HepG2 (cell line): Measurements from ENCODE around the gene NDUFS2.

Experiments
- DPF2 ChIP-seq: sonication (generic); formaldehyde crosslinking; IDR thresholded peaks from 2 replicates; pipeline ENCODE4 v1.4.0; 2020; ENCODE audit warnings: mild to moderate bottlenecking, low read depth, missing genetic modification reagents, borderline replicate concordance
- ELF1 ChIP-seq: sonication (generic); formaldehyde crosslinking; IDR thresholded peaks from 2 replicates; pipeline ENCODE4 v1.4.0; 2020; ENCODE audit warnings: missing genetic modification reagents
- EP300 ChIP-seq, 3 experiments: sonication (generic) in 1 of 3; formaldehyde crosslinking in 1 of 3; IDR thresholded peaks; 2 replicates each; pipeline versions ENCODE4 v1.5.1 to v1.6.1; 2011 to 2020; ENCODE audit warnings: low read depth in 2 of 3, low read length in 2 of 3, borderline replicate concordance in 1 of 3, improper control_type of control experiment in 1 of 3, mild to moderate bottlenecking in 1 of 3, missing genetic modification reagents in 1 of 3, moderate library complexity in 1 of 3
- FOXA1 ChIP-seq, 2 experiments: fragments of 450-650 bp in 1 of 2; sonication (generic) in 1 of 2; formaldehyde crosslinking in 1 of 2; IDR thresholded peaks; 2 replicates each; pipeline versions ENCODE4 v1.4.0 to v1.6.1; 2016 to 2020; ENCODE audit warnings: missing genetic modification reagents in 1 of 2
- FOXJ3 ChIP-seq: sonication (generic); formaldehyde crosslinking; IDR thresholded peaks from 2 replicates; pipeline ENCODE4 v1.4.0; 2020; ENCODE audit warnings: missing genetic modification reagents, mild to moderate bottlenecking, borderline replicate concordance
- FOXM1 ChIP-seq: sonication (generic); formaldehyde crosslinking; IDR thresholded peaks from 2 replicates; pipeline ENCODE4 v1.5.0; 2020; ENCODE audit warnings: missing genetic modification reagents
- MEIS1 ChIP-seq: sonication (generic); formaldehyde crosslinking; IDR thresholded peaks from 2 replicates; pipeline ENCODE4 v1.9.0; 2021; ENCODE audit warnings: mild to moderate bottlenecking, missing genetic modification reagents, moderate library complexity, borderline replicate concordance
- POLR2AphosphoS5 ChIP-seq: IDR thresholded peaks from 2 replicates; pipeline ENCODE4 v1.6.1; 2012; ENCODE audit warnings: low read depth, low read length
- ZNF546 ChIP-seq: sonication (generic); formaldehyde crosslinking; conservative IDR thresholded peaks from 2 replicates; pipeline ENCODE4 v1.8.1; 2023; ENCODE audit warnings: mild to moderate bottlenecking, missing genetic modification reagents
- ZNF589 ChIP-seq: sonication (generic); formaldehyde crosslinking; conservative IDR thresholded peaks from 2 replicates; pipeline ENCODE4 v1.8.0; 2022; ENCODE audit warnings: mild to moderate bottlenecking, moderate library complexity, missing genetic modification reagents
- TF ChIP-seq, protein P1 (sequence below): sonication (generic); formaldehyde crosslinking; IDR thresholded peaks from 2 replicates; pipeline ENCODE4 v1.4.0; 2020; ENCODE audit warnings: missing genetic modification reagents
- TF ChIP-seq, protein P2 (sequence below): sonication (generic); formaldehyde crosslinking; IDR thresholded peaks from 2 replicates; pipeline ENCODE4 v1.8.0; 2022; ENCODE audit warnings: mild to moderate bottlenecking, missing genetic modification reagents
- TF ChIP-seq, protein P3 (sequence below), 2 experiments: sonication (generic) in 1 of 2; formaldehyde crosslinking in 1 of 2; IDR thresholded peaks; 2 replicates each; pipeline versions ENCODE4 v1.5.1 to v1.6.1; 2011 to 2020; ENCODE audit warnings: borderline replicate concordance in 1 of 2, low read depth in 1 of 2, low read length in 1 of 2, mild to moderate bottlenecking in 1 of 2, missing genetic modification reagents in 1 of 2, moderate library complexity in 1 of 2

DNA sequence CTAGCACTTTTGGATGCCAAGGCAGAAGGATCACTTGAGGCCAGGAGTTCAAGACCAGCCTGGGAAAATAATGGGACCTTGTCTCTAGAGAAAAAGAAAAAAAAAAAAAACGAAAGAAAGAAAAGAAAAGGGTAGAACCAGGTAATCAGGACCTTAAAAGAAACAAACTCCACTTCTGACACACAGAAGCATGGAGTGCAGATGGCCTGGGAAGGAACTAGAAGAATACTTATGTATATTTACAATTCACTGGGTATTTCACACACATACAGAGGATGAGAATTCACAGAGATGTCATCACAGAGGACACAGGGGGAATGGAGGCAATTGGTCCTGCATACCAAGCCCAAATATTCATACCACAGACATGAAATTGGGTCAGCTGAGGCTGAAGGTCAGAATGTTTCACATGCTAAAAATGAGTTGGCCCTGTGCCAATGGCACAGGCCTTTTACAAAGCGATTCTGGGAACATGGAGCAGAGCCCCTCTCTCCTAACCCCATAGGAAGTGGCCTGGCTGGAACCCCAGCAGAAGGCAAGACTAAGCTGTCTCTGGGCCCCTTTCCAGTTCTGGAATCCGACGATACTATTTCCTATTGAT, 29.3 kb upstream of the NDUFS2 start:
- TF ChIP-seq DPF2 (CRISPR knock-in tag) (no peak), FOXA1 (IDR thresholded peaks at IDR 0.05) (no peak), FOXA1 (CRISPR knock-in tag; IDR thresholded peaks at IDR 0.05) (no peak), FOXM1 (CRISPR knock-in tag) (no peak), EP300 (IDR thresholded peaks at IDR 0.05; ENCODE audit: low read depth in 2 of 2, low read length in 2 of 2) (no peak), EP300 (CRISPR knock-in tag; IDR thresholded peaks at IDR 0.05; ENCODE audit: borderline replicate concordance) (no peak), POLR2AphosphoS5 (no peak), ZNF589 (CRISPR knock-in tag) (no peak), MEIS1 (CRISPR knock-in tag) (no peak), FOXJ3 (CRISPR knock-in tag) (no peak), ZNF546 (no peak), ELF1 (CRISPR knock-in tag) (no peak)
- TF ChIP-seq, protein P1, sequence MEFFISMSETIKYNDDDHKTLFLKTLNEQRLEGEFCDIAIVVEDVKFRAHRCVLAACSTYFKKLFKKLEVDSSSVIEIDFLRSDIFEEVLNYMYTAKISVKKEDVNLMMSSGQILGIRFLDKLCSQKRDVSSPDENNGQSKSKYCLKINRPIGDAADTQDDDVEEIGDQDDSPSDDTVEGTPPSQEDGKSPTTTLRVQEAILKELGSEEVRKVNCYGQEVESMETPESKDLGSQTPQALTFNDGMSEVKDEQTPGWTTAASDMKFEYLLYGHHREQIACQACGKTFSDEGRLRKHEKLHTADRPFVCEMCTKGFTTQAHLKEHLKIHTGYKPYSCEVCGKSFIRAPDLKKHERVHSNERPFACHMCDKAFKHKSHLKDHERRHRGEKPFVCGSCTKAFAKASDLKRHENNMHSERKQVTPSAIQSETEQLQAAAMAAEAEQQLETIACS, result no peak
- TF ChIP-seq, protein P2, sequence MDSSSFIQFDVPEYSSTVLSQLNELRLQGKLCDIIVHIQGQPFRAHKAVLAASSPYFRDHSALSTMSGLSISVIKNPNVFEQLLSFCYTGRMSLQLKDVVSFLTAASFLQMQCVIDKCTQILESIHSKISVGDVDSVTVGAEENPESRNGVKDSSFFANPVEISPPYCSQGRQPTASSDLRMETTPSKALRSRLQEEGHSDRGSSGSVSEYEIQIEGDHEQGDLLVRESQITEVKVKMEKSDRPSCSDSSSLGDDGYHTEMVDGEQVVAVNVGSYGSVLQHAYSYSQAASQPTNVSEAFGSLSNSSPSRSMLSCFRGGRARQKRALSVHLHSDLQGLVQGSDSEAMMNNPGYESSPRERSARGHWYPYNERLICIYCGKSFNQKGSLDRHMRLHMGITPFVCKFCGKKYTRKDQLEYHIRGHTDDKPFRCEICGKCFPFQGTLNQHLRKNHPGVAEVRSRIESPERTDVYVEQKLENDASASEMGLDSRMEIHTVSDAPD (CRISPR knock-in tag), result no peak
- TF ChIP-seq, protein P3, sequence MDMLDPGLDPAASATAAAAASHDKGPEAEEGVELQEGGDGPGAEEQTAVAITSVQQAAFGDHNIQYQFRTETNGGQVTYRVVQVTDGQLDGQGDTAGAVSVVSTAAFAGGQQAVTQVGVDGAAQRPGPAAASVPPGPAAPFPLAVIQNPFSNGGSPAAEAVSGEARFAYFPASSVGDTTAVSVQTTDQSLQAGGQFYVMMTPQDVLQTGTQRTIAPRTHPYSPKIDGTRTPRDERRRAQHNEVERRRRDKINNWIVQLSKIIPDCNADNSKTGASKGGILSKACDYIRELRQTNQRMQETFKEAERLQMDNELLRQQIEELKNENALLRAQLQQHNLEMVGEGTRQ (IDR thresholded peaks at IDR 0.05; ENCODE audit: low read depth, low read length), result no peak
- TF ChIP-seq, protein P3 (CRISPR knock-in tag; IDR thresholded peaks at IDR 0.05; ENCODE audit: borderline replicate concordance), result no peak
